Measurements from ENCODE around the gene LDHAL6B.
"Not testable (repeated sequence)": the region's sequence is repeated elsewhere in the genome, so short reads cannot be mapped to it uniquely, and the experiment has no call there.

Gene LDHAL6B

DNA sequence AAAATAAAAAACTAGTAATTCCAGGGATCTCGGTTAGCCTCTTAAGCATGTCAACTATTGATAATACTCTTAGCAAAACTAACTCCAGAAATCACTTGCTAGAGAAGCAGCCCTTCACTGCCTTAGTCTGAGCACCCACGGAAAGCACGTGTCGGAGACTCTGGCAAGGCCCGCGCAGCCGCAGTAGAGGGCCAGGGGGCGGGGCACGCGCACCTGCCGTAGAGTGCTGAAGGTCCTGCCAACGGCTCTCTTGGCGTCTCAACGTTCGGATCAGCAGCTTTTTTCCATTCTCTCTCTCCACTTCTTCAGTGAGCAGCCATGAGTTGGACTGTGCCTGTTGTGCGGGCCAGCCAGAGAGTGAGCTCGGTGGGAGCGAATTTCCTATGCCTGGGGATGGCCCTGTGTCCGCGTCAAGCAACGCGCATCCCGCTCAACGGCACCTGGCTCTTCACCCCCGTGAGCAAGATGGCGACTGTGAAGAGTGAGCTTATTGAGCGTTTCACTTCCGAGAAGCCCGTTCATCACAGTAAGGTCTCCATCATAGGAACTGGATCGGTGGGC, at the start of gene LDHAL6B:
Gene LDHAL6B, plus strand, starts transcription at position 221 of the 561 bp plus-strand sequence. Its CDS starts 98 bp downstream, at position 319.
- no peak for DNase-seq (ENCODE audit: low read depth in 2 of 2)

DNA sequence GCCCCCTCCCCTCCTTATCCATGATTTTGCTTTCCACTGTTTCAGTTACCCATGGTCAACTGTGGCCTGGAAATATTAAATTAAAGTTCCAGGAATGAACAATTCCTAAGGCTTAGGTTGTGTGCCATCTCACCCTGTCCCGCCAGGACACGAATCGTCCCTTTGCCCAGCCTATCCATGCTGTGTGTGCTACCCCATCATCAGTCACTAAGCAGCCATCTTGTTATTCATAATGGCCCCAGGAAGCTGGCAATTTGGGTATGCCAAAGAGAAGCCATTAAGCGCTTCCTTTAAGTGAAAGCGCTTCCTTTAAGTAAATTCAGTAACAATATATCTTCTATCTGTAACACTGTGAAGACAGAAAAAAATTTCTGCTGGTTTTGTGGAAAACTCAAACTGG, 49.2 kb upstream of the LDHAL6B start:
- no peak for DNase-seq (ENCODE audit: low read depth in 2 of 2)

DNA sequence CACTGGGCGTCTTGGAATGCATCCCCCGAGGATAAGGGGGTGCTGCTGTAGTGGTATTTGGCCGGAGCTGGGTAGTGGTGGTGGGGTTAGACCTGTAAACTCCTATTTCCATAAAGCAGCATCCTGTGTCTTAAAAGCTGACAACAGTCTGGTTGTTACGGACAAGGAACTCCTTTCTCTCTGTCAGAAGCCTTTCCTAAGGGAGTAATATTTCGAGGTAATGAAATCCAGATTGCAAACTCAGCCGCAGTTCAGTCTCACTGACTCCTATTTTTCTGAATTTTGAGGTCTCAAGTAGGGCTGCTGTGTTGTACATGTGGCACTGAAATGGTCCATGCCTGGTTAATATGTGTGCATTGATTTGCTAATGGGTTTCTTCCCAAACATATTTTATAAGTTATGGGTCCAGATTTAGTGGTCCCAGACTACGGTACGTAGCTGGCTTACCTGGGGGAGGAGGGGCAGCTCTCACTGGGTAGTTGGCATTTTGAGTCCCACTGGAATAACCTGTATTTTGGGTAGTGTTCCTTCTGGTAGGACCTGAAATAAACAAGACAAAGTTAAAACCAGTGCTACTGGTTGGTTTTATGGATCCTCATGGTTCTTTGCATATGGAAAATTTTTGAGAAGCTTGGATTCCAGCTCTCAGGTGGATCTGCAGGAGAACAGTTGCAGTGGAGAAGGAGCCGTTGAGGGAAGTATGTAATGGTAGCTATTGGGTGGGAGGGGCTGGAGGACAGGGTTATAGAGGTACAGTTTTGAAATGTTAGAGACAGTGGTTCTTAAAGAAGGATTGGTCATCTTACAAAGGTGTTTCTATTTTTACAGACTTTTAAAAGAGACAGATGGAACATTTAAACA, 48.6 kb upstream of the LDHAL6B start:
- DNase-seq (ENCODE audit: low read depth in 2 of 2), result no peak

DNA sequence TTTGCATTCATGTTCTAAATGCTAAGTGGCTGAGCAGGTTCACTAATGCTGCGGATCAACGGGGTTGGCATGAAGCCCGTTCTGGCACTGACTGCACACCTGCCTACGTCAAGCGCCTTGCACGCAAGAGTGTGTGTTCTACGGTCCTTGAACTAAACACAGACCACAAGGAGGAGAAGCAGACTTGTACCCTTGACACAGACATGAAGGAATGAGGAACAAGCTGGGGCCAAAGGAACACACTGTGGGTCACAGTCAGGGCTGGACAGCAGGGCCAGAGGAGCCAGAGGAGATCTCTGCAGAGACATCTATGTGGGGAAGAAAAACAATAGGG, 48.0 kb upstream of the LDHAL6B start:
- DNase-seq (ENCODE audit: low read depth in 2 of 2), result no peak

DNA sequence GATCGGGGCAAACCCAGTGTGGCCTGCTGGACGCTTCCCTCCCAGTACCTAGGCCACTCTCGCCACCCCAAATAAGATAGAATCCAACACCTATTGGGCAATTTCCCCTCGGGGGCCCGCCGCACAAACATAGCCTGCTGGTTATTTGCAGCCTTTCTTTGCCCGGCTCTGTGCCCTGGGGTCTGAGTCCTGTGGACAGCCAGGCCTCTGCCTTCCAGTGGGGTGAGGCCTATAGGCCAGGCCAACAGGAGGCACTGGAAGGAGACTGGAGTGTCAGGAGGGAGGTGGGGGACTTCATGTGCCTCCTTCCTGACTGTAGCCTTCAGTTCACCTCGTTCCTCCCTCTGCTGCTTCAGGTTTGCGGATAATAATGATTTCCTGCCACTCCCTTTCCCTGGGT, 47.4 kb upstream of the LDHAL6B start:
- no peak for DNase-seq (ENCODE audit: low read depth in 2 of 2)

DNA sequence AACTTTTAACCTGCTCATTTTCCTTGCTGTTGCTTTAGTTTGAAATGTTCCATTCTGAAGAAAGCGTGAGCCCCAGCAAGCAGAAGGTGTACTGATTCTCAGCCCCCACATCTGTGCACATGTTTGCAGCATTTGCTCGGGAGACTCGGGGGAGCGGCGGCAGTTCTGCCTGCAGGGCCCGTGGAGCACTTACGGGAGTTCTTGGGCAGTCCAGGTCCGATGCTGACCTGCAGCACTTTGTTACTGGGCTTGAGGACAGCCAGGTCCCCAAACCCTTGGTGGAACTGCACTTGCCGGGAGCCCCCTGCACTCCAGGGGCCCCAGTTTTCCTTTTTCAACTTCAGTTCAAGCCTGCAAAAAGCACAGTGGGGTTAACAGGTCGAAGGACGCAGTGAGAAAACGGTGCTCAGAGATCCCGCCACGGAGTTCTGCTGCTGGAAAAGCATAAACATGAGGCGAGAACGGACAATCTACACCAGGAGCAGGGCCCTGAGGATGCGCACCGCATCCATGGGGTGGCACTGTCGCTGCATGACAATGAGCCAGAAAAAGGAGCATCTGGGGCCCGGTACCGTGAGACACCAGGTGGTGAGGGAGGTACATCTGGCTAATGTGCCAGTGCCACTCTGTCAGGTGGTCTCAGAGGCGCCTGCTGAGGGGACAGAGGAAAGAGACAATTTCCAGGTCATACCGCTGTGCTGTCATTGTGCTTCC, 45.6 kb upstream of the LDHAL6B start:
- no peak for DNase-seq (ENCODE audit: low read depth in 2 of 2)

DNA sequence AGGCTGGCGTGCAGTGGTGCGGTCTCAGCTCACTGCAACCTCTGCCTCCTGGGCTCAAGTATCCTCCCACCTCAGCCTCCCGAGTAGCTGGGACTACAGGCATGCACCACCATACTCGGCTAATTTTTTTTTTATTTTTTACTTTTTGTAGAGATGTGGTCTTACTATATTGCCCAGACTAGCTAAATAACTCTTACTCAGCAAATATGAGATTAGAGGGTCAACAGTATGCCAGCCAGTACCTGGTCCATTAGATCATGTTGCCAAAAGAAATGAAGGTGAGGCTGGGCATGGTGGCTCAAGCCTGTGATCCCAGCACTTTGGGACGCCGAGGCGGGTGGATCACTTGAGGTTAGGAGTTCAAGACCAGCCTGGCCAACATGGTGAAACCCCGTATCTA, 44.6 kb upstream of the LDHAL6B start:
- not testable (repeated sequence) for DNase-seq (ENCODE audit: low read depth in 2 of 2)

DNA sequence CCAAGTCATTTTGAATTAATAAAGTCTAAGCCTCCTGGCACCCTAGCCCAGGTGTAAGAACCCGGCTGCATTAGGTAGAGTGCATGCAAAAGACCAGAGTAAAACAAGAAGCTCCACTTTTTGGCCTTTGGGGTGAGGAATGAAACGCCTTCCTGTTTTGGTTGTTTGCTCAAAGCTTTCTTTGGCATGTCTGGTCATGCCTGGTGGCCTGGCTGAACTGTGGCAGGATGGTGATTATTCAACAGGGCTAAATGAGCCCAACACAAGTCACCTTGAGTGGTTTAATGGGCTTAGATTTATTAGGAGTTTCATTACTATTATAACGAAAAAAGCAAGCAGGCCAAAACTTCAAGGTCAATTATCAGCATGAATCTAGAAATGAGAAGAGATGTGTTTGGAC, 40.9 kb upstream of the LDHAL6B start:
- DNase-seq (ENCODE audit: low read depth in 2 of 2), result no peak

DNA sequence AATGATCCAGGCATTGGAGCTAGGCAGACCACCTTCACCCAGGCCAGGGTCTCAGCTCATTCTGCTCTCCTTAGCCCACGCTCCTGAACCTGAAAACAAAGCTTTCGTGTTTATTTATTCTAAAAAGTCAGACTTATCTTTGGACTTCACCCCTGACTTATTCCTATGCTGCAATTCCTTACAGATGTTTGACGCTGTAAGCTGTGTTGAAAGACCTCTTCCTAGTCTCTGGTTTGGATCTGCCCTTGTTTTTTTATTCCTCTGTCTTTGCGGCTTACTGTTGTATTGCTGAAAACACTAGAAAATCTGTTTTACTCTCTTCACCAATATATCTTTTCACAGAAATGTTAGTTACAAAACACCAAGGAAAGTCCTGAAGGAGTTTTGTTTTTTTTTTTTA, 40.5 kb upstream of the LDHAL6B start:
- no peak for DNase-seq (ENCODE audit: low read depth in 2 of 2)

DNA sequence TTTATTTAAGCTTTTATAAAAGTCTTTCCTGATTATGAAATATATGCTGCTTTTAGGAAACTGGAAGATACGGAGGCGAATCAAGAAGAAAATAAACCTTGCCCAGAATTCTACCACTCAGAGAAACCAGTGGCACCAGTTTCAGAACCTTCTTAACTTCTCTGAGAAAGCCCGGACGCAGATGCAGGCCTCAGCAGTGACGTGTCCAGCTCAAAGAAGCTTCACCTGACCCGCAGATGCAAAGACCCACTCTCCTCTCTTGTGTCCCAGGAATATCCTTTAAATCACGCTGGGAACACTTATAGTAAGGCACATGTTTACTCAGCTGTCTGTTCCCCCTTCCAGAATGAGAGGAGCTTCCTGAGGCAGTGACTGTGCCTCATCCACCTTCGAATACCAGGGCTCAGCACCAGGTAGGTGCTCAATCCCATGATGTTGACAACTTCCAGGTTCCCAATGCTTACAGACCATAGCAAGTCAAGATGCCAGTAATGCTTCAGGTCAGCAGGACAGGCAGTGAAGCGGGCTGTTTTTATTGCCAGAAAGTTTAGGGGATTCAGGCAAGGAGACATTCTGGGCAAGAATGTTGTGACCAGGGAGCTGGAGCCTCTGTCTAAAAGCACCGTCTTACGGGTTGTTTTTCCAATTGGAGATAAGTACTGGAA, 39.9 kb upstream of the LDHAL6B start:
- DNase-seq (ENCODE audit: low read depth in 2 of 2), result no peak

DNA sequence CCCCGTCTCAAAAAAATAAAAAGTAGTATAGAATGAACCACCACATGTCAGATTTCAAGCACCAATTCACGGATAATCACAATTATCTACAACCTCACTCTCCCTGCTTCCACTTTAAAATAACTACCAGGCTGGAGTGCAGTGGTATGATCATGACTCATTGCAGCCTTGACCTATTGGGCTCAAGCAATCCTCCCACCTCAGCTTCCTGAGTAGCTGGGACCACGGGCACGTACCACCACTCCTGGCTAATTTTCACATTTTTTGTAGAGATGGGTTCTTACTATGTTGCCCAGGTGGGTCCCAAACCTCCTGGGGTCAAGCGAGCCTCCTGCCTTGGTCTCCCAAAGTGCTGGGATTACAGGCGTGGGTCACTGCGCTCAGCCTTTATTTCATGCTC, 38.1 kb upstream of the LDHAL6B start:
- no peak for DNase-seq (ENCODE audit: low read depth in 2 of 2)

DNA sequence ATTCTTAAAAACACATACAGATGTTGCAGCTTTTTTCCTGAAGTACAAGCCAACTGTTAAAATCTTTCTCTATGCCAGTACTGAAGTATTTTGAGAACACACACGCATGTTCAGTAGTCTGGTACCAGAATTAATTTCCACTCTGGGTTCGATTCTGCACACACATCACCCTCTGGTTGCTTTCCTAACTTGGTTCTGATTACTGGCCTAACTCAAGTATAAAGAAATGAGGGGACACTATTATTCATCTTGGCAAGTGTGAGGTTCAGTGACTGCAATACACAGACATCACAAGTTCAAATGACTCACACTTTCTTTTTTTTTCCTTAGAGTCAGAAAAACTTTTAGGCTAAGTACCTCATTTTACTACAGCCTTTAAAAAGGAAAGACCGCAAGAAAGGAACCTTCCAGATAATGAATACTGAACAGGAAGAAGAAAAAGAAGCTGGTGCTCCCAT, 37.4 kb upstream of the LDHAL6B start:
- no peak for DNase-seq (ENCODE audit: low read depth in 2 of 2)

DNA sequence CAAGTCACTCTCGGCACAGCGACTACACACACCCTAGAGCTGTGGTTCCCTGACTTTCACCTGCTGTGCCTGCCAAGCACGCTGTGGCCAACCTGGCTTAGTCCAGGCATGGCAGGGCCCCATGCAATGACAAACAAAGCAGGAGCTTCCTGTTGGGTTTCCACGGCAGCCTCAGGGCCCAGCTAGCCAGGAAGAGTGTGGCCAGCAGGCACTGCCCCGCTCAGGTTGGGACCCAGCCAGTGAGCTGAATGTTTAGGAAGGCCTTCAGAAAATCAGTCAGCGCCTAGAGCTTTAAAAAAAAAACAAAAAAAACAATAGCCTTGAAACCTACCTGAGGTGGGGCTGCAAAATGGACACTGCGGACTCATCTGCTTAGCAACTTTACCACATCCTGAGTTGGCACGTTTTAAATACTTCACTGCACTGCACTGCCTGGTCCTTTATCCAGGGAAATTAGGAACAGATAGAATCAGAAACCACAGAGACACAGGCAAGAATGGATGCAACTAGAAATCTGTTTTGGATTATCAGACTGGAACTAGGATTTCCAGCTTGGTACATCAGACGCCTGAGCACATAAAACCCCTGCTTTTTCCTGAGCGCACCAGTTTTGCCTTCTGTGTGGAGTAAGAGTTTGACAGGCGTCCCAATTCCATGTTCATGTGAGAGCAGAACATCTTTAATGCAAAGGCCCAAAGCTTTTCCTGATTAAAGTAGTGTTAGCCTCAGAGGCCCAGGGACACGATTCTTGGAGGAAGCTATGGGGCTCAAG, 36.2 kb upstream of the LDHAL6B start:
- DNase-seq (ENCODE audit: low read depth in 2 of 2), result no peak

DNA sequence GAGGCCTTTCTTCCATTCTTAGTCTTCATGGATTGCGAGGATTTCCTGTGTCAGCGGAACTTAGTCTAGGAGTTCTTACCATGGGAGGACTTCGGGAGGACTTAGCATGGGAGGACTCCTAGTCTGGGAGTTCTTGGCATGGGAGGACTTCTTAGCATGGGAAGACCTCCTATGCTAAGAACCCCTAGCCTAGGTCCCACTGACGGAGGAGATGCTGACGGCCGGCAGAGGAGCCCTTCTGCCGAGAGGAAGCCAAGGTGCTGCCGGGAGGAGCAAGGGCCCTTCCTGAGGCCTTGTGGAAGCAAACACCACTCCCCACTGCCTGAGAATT, 35.6 kb upstream of the LDHAL6B start:
- DNase-seq (ENCODE audit: low read depth in 2 of 2), result no peak

DNA sequence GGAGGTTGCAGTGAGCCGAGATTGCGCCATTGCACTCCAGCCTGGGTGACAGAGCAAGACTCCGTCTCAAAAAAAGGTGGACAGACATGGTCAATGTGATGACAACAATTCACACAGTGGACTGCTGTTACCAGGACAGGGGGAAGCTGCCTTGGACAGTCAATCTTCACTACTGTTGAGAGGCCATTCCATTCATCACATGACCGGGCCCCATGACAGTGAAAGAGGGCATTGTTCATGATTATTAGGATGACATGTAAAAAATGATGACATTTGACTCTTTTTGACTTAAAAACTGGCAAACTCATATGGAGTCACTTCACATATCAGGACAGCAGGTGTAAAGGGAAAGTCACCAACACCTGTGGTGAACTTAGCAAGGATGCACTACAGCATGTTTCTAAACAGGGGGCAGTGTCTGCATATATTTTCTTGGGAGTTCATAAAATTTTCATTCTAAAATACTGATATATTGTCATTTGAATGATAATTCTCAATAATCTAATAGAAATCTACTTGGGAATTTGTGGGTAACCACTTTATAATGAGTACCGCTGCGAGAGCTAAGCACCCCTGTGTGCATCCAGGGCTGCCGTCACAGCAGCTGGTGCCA, 34.2 kb upstream of the LDHAL6B start:
- DNase-seq (ENCODE audit: low read depth in 2 of 2), result no peak

DNA sequence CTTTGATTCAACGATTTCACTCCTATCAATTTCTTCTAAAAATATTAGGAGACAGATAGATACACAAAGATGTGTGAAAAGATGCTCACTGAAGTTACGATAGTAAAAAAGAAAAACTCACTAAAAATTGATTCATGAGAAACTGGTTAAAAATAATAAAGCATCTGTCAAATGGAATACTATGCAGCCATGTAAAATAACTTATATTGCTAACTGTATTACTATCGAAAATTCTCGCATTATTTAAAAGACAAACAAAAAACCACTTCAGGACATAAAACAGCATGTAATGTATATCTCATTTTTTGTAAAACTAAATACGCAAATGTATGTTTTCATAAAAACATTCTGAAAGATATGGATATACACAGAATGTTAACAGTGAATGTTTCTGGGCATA, 33.4 kb upstream of the LDHAL6B start:
- DNase-seq (ENCODE audit: low read depth in 2 of 2), result no peak

DNA sequence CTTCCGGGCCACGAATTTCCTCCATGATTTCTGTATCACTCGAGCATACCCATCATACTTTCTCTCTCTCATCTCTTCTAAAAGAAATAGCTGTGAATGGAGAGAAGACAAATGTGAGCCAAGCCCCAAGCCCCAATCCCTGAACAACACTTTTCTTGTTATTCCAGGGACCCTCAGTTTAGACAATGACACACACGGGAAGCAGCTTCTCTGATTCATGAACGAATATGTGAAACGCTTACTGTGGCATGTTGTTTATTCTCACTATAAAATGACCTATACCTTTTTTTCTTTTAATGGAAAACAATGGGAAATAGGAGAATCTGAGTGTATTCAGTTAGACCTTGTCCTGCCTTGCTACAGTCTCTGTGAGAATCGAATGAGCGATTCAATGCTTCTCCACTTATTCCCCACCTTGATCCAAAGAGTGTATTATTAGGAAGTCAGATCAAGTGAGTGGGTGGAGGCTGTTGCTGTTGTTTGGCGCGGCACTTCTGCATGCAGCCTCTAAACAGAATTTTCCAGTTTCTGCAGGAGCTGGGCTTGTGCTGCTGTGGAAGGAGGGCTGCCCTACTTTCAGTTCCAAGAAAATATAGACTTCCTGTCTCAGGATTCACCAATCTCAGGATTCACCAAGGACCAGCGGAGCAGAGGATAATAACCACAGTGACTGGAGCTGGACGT, 32.4 kb upstream of the LDHAL6B start:
- DNase-seq (ENCODE audit: low read depth in 2 of 2), result no peak

DNA sequence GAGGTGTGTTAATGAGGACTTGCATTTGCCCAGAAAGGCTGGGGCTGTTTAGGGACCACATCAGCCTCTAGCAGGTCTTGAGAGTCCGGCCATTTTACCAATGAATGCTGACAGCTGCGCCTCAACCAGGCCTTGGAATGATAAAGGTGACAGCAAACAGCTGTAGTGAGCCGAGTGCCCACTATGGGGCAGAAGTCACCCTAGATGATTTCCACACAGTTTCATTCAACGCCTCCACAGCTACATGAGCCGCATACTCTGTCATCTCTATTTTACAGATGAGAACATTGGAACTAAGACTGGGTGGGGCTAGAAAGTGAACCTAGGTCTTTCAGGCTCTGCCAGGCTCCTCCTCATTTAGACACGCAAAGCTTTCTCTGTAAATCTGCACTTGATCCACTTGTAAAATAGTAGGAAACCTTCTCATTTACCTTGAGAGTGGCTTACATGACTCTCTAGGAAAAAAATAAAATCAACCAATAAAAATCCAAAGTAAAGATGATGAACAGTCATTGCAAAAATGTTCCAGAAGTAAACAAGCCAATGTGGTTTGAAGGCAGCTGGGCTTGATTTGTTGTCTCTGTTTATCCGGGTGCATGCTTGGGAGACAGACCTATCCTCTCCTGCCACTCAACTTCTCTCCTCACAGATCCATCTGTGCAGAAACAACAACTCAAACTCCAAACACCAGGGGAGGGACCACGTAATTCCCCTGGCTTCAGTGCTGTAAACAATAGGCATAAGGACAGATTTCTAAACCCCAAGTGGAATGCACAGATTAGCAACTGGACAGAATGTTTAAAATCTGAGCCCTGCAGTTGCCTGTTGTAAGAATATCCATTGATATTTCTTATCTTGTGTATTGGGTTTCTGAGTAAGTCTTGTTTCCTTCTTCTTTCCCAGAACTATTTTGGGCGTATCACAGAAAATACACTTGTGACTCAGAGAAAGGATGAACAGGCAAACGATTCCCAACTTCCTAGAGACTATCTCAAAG, 31.5 kb upstream of the LDHAL6B start:
- peak in 1 of 2 donors; percentile 10 for DNase-seq (ENCODE audit: low read depth in 2 of 2)

DNA sequence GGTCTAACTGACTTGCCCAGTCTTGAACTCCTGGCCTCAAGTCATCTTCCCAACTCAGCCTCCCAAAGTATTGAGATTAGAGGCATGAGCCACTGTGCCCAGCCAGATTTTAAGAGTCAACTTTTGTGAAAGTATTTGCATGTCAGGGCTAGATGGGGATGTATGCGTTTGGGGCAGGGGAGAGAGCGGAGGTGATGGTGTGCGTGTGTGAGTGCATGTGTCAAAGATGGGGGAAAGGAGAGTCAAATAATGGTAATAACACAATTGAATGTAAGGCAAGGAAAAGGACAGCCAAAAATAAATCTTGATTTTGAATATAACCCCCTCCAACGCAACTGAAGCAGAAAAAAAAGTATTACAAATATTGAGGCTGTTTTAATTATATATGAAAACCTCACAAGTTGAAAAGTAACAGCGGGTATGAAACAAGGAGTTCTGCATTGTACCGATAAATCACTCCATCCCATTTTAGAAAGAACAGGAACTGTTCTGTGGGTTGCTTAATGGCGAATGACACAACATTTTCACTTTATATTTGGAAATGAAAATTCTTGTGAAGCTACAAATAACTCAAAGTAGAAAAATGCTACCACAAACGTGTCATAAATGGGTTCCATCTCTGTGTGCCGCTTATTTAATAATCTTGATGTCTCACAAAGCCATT, 29.9 kb upstream of the LDHAL6B start:
- DNase-seq (ENCODE audit: low read depth in 2 of 2), result no peak

Data from stimulated activated CD4-positive, alpha-beta T cell treated with anti-CD3 and anti-CD28 coated beads, Interleukin-1b, Interleukin-23, amount 100 ng/mL, for 1 hour (primary cell).